HUES48 (cell line): Measurements from ENCODE around the gene HNRNPA3.
A peak's percentile ranks its signal among the peaks of the same experiment; 100 is the strongest.

ENCODE experiments used
- H3K27ac ChIP-seq: one replicate; pipeline ENCODE4 v1.7.0; 2013; ENCODE audit warnings: low read depth, low read length, inconsistent platforms
- H3K27me3 ChIP-seq: 2 replicates; pipeline ENCODE4 v1.6.1; 2013; ENCODE audit warnings: mild to moderate bottlenecking, low read length; ENCODE audit not compliant: control insufficient read depth, insufficient read depth
- H3K36me3 ChIP-seq: 2 replicates; pipeline ENCODE4 v1.6.1; 2013; ENCODE audit warnings: low read length; ENCODE audit not compliant: control insufficient read depth, insufficient read depth
- H3K4me1 ChIP-seq: 2 replicates; pipeline ENCODE4 v1.6.1; 2013; ENCODE audit warnings: mild to moderate bottlenecking, low read length; ENCODE audit not compliant: control insufficient read depth, insufficient read depth
- H3K4me3 ChIP-seq: 2 replicates; pipeline ENCODE4 v1.5.1; 2013; ENCODE audit warnings: mild to moderate bottlenecking, low read depth, low read length
- H3K9ac ChIP-seq: 2 replicates; pipeline ENCODE4 v1.6.1; 2013; ENCODE audit warnings: mild to moderate bottlenecking, low read depth, low read length, moderate library complexity
- H3K9me3 ChIP-seq: 2 replicates; pipeline ENCODE4 v1.6.1; 2013; ENCODE audit warnings: low read length; ENCODE audit not compliant: control insufficient read depth, insufficient read depth

The HNRNPA3 gene

GRCh38 chr2:177212106-177212890 is at the start of gene HNRNPA3:
Gene HNRNPA3 (plus strand): TSS chr2:177212794. CDS start chr2:177212800, 6 bp downstream.
- H3K9ac ChIP-seq, result peak within 1 kb of the TSS; percentile 95
- no peaks in the 10 kb centered on the region for H3K27me3 ChIP-seq
- H3K4me3 ChIP-seq, result peak within 1 kb of the TSS; percentile 86
- H3K9me3 ChIP-seq, result no peaks in the 10 kb centered on the region
- H3K27ac ChIP-seq, result peak within 1 kb of the TSS; percentile 99
- peaks cover 37% of the 10 kb centered on the region for H3K36me3 ChIP-seq
- H3K4me1 ChIP-seq, result peaks cover 24% of the 10 kb centered on the region

DNA sequence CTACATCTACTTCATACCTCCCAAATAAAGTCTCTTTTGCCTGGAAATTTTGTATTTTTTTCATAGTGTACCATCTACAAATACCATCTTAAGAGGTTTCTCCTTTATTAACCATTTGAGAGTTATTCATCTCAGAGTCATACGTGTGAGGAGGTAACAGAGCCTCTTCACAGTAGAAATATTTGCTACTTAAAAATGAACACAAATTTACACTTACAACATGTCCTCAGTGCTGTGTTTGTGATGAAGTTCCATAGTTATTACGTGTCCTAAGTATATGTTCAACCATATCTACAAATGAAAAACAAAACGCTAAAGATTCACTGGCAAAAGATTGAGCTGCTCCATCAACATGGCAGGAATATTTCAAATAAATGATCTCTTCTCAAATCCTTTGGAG is 48.5 kb upstream of the HNRNPA3 start:
- Histone ChIP-seq H3K4me1 (peaks cover 33% of the 10 kb centered on the region), H3K27ac (no peak overlapping the region), H3K9ac (no peak overlapping the region), H3K4me3 (no peak overlapping the region), H3K27me3 (no peaks in the 10 kb centered on the region), H3K9me3 (no peaks in the 10 kb centered on the region), H3K36me3 (no peaks in the 10 kb centered on the region)

DNA sequence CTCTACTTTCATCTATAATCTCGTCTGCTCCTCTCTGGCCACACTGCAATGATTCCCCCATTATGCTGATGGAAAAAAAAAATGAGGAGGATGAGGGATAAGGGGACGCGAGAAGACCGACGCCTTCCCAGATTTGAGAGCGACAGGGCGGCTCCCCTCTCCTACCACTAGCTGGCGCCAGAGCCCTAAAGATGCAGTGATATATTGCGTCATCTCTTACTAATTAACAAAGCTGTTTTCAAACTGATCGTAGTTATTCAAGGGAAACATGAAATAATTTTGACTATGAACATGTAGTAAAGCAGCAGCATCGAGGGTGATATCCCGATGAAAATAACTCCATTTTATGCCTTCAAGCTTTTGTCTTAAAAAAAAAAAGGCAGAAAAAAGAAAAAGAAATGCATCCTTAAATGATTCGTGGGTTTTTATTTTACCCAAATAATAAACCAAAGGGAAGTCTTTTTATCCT is 48.0 kb upstream of the HNRNPA3 start:
- Histone ChIP-seq H3K27me3 (no peaks in the 10 kb centered on the region), H3K9me3 (no peaks in the 10 kb centered on the region), H3K4me3 (peak overlapping the region; percentile 20; the same call in 1 of the 2 replicates), H3K27ac (peak overlapping the region; percentile 56), H3K9ac (peak overlapping the region; percentile 34; the same call in 1 of the 2 replicates), H3K4me1 (peaks cover 33% of the 10 kb centered on the region), H3K36me3 (no peaks in the 10 kb centered on the region)

GRCh38 chr2:177165061-177165583 is 47.5 kb upstream of the HNRNPA3 start:
- H3K4me3 ChIP-seq, result peak overlapping the region; percentile 20; the same call in 1 of the 2 replicates
- no peaks in the 10 kb centered on the region for H3K27me3 ChIP-seq
- H3K9me3 ChIP-seq, result no peaks in the 10 kb centered on the region
- H3K9ac ChIP-seq, result peak overlapping the region; percentile 34; the same call in 1 of the 2 replicates
- H3K27ac ChIP-seq, result peak overlapping the region; percentile 56
- no peaks in the 10 kb centered on the region for H3K36me3 ChIP-seq
- peaks cover 33% of the 10 kb centered on the region for H3K4me1 ChIP-seq

- H3K4me1 ChIP-seq, result peaks cover 41% of the 10 kb centered on the region
- H3K36me3 ChIP-seq, result no peaks in the 10 kb centered on the region
- H3K27ac ChIP-seq, result peak overlapping the region; percentile 21
- H3K9ac ChIP-seq, result no peak overlapping the region
- no peak overlapping the region for H3K4me3 ChIP-seq
- H3K9me3 ChIP-seq, result no peaks in the 10 kb centered on the region
- H3K27me3 ChIP-seq, result no peaks in the 10 kb centered on the region
These were observed 46.6 kb upstream of the HNRNPA3 start for GRCh38 chr2:177165721-177166711.

DNA sequence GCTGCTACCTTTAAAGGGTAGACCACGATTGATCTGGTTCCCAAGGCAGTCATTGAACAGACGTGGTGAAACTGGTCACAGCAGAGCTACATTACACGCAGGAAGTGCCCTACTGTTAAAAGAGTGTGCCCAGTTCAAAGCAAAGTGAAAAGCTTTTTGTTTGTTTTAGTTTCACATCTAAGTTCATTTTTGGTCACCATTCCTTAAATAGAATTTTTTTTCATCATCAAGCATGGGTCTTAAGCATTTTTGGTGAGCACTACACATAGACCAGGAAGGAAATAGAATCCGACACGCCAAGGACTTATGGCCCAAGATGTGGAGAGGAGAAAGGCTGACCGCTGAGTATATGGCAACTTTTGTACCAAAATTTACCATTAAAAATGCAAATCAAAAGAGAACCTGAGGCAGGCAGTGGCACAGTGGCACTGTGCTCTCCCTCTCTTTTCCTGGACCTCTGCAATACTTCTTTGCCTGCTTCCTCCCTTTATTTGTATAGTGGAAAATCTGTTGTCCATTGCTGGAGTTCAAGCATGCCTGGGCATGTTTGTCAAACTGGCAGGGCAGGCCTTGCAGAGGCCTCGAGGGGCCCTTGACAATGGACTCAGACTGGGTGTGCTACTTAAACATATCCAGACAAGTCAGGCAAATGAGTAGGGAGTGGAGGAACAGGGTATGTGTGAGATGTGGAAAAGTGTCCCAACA is 42.6 kb upstream of the HNRNPA3 start:
- Histone ChIP-seq H3K4me3 (no peak overlapping the region), H3K9me3 (no peaks in the 10 kb centered on the region), H3K4me1 (peaks cover 33% of the 10 kb centered on the region), H3K36me3 (no peaks in the 10 kb centered on the region), H3K27me3 (no peaks in the 10 kb centered on the region), H3K9ac (no peak overlapping the region), H3K27ac (no peak overlapping the region)

DNA sequence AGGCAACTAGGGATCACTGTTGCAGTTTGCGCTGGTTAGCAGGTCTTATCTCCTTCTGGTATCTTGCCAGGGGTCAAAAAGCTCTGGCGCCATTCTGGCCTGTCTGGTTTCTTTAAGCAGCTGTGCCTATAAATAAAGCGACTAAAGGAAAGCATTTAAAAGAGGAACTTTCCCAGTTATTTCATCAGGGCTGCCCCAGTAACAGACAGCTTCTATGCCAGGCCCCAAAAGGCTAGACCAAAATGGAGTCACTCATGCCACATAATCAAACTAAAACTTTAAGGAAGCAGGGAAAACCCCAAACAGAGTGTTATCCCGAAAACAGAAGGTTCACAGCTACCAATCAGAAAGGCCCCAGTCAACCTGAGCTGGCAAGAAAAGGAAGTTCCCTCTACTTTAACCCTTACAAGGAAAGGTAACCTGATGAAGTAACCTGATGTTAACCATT is 41.2 kb upstream of the HNRNPA3 start:
- H3K9me3 ChIP-seq, result no peaks in the 10 kb centered on the region
- H3K4me1 ChIP-seq, result peaks cover 18% of the 10 kb centered on the region
- no peak overlapping the region for H3K9ac ChIP-seq
- no peaks in the 10 kb centered on the region for H3K36me3 ChIP-seq
- H3K27me3 ChIP-seq, result no peaks in the 10 kb centered on the region
- H3K4me3 ChIP-seq, result no peak overlapping the region
- no peak overlapping the region for H3K27ac ChIP-seq

- Histone ChIP-seq H3K36me3 (no peaks in the 10 kb centered on the region), H3K9me3 (no peaks in the 10 kb centered on the region), H3K9ac (no peak overlapping the region), H3K27me3 (no peaks in the 10 kb centered on the region), H3K4me1 (peaks cover 15% of the 10 kb centered on the region; the same call in 1 of the 2 replicates), H3K4me3 (no peak overlapping the region), H3K27ac (no peak overlapping the region)
These were observed 40.3 kb upstream of the HNRNPA3 start for GRCh38 chr2:177172034-177172880.

- peaks cover 19% of the 10 kb centered on the region for H3K4me1 ChIP-seq
- no peak overlapping the region for H3K27ac ChIP-seq
- H3K27me3 ChIP-seq, result no peaks in the 10 kb centered on the region
- H3K9me3 ChIP-seq, result no peaks in the 10 kb centered on the region
- no peak overlapping the region for H3K9ac ChIP-seq
- H3K4me3 ChIP-seq, result no peak overlapping the region
- H3K36me3 ChIP-seq, result no peaks in the 10 kb centered on the region
These were observed 38.1 kb upstream of the HNRNPA3 start for GRCh38 chr2:177174486-177174885.
